Measurements from ENCODE around the gene CACNA1D. TPM values are rescaled to one million over a fixed set of nuclear protein-coding genes. Genes with fewer than 3 reads are reported as not detected.
A peak's percentile ranks its signal among the peaks of the same experiment; 100 is the strongest.

Gene CACNA1D
- total RNA-seq, 1 experiment from 2014 or later = not detected

DNA sequence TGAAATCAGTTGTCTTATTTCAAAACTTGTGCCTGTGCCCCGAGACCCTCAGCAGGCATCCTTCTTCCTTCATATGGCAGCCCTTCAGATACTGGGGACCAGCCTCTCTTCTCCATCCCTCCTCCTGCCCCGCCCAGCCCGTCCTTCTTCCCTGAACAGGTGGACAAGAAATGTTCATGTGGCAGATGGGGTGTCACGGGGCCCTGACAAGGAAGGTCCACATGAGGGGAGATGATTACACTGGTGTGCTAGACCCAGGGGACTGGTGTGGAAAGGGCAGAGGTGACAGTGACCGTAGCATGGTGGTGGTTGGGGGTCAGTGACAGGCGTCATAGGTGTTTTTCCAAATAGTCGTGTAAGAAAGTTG is 200.9 kb downstream of the CACNA1D start:
- Histone ChIP-seq H3K36me3 (no peaks in the 10 kb centered on the region), H3K4me1 (replicated peaks) (no peaks in the 10 kb centered on the region), H3K4me3 (no peak overlapping the region), H3K27ac (no peak overlapping the region), H3K9me3 (replicated peaks) (no peaks in the 10 kb centered on the region), H3K27me3 (replicated peaks) (no peaks in the 10 kb centered on the region)
- DNase-seq (ENCODE audit: low read depth in 1 of 2, low spot score in 2 of 2) = no peak

DNA sequence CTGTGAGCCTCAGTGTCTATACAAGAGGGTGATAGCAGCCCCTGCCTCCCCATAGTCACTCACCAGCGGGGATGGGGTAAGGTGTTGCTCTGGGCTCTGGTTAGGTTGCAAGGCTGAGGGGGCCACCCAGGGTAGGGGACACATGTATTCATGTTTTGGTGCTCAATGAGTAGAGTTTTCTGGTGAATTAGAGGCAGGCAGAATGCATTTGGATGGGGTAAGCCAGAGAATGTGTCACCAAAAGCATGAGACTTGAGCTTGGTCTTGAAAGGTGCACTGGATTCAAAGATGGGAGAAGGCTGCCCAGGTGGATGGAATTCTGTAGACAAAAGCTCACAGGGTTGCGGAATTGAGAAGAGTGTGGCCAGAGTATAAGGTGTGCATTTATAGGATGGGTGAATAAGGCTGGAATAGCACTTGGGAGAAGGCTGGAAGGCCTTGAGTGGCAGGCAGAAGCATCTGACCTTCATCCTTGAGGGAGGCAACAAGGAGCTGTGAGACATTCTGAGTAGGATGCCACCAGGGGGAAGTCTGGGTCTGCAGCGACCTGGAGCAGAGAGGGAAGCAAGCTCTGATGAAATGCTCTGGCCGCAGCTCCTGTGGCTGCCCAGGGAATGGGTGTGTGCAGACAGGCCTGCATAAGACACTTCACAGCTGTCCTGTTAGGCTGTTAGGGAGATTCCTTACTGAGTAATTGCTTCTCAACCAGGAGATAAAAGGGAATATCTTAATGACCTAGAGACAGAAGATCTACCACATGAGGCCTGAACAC is 202.2 kb downstream of the CACNA1D start:
- DNase-seq (ENCODE audit: low read depth in 1 of 2, low spot score in 2 of 2) = no peak
- Histone ChIP-seq H3K4me3 (no peak overlapping the region), H3K27me3 (replicated peaks) (no peaks in the 10 kb centered on the region), H3K4me1 (replicated peaks) (no peaks in the 10 kb centered on the region), H3K36me3 (no peaks in the 10 kb centered on the region), H3K9me3 (replicated peaks) (no peaks in the 10 kb centered on the region), H3K27ac (no peak overlapping the region)

DNA sequence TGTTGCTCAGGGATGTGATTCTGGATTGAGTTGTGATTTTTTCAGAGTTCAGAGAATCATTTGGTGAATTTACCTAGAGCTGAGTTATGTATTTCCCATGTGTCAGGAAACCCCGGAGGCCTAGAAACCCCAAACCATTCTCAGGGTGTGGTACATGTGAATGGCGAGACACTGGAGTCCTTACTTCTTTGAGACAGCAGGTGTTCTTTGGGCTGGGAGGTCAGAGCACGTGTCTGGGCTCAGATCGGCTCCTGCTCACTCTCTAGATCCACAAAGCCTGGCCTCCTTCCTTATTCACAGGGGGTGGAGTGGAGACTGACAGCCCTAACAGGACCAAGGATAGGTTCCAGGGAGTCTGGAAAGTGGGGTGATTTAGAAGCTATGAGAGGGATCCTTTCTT is 206.0 kb downstream of the CACNA1D start:
- no peak for DNase-seq (ENCODE audit: low read depth in 1 of 2, low spot score in 2 of 2)

DNA sequence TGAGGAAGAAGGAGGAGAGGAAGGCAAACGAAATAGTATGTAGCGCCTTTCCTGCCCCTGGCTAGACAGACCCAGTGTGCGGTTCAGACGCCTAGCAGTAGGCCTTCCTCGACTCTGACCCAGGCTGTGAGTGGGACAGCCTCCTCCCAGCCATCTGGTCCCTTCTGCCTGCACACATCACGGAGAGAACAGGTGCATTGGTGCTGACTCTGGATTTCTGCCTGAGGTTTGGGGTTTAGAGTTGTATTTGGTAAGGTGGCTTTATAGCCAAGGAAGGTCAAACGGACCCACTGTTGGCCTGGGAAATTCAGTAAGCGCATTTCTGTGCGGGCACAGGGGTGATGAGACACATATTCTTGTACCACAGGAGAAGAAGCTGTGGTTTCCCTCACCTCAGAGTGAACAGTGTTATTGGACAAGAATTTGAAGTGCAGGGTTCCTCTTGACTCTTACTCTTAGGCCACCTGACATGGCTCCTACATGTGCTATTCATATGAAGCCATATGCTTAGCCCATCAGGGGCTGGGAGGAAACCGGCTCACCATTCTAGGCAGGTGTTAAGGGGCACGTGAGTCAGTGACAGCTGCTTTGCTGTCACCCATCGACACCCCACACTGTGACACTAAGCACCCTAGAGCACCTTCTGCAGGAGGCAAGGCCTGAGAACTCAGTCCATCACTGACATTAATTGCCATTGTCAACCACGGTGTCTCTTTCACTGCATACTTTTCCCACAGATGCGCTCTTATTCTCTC is 208.5 kb downstream of the CACNA1D start:
- H3K4me1 ChIP-seq (replicated peaks) = no peaks in the 10 kb centered on the region
- no peak overlapping the region for H3K27ac ChIP-seq
- H3K36me3 ChIP-seq = no peaks in the 10 kb centered on the region
- no peaks in the 10 kb centered on the region for H3K9me3 ChIP-seq (replicated peaks)
- no peak for DNase-seq (ENCODE audit: low read depth in 1 of 2, low spot score in 2 of 2)
- H3K4me3 ChIP-seq = no peak overlapping the region
- no peaks in the 10 kb centered on the region for H3K27me3 ChIP-seq (replicated peaks)

More for the DNA sequence above, 206.0 kb downstream of the CACNA1D start:
- H3K4me3 ChIP-seq = no peak overlapping the region
- H3K4me1 ChIP-seq (replicated peaks) = no peaks in the 10 kb centered on the region
- H3K9me3 ChIP-seq (replicated peaks) = no peaks in the 10 kb centered on the region
- no peak overlapping the region for H3K27ac ChIP-seq
- no peaks in the 10 kb centered on the region for H3K27me3 ChIP-seq (replicated peaks)
- no peaks in the 10 kb centered on the region for H3K36me3 ChIP-seq

DNA sequence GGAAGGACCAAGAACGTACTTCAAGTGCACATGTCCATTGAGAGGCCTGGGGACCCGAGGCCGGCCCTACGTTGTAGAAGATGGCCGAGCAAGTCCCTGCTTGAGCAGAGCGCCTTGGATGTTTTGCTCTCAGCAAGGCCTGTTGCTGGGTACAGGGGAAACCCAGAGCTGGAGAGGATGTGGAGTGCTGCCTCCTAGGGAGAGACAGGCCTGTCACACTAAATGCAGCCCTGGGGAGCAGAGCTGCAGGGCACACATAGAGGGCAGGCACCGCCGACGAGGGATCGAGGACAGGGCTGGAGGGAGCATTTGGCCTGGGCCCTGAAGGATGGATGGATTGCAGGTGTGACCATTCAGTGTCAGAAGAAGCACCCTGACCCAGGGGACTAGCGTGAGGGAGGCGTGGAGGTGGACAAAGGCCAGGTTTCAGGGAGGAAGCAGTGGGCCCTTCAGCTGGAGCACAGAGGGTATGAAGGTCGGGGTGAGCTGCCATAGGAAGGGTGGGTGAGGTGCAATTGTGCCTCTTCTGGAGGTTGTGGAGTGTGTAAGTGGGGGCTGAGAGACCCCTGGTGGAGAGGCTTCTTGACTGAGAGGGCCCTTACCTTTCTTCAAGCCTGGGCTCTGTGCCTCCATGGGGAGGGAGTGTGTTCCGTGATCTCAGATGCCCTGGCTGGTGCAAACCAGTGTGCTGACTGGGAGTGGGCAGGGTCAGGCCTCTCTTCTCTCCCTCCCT is 209.4 kb downstream of the CACNA1D start:
- DNase-seq (ENCODE audit: low read depth in 1 of 2, low spot score in 2 of 2) = no peak
- no peak overlapping the region for H3K27ac ChIP-seq
- H3K27me3 ChIP-seq (replicated peaks) = no peaks in the 10 kb centered on the region
- no peaks in the 10 kb centered on the region for H3K9me3 ChIP-seq (replicated peaks)
- no peak overlapping the region for H3K4me3 ChIP-seq
- no peaks in the 10 kb centered on the region for H3K36me3 ChIP-seq
- no peaks in the 10 kb centered on the region for H3K4me1 ChIP-seq (replicated peaks)

DNA sequence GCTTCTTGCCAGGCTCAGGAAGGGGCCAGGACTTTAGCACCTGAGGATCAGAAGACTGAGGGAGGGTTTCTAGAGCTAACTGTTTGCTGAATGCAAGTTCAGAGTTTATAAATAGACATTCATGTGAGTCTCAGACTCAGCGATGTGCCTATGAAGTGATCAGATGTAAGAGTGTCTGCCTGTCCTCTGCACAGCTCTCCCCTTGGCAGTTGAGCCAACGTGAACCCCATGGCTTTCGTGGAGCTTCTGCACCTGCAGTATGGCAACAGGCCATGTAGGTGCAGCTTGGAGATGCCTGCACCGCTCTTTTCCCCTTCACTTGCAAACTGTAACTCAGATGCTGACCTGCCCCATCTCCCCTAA is 209.9 kb downstream of the CACNA1D start:
- Histone ChIP-seq H3K9me3 (replicated peaks) (no peaks in the 10 kb centered on the region), H3K4me1 (replicated peaks) (no peaks in the 10 kb centered on the region), H3K27ac (no peak overlapping the region), H3K4me3 (no peak overlapping the region), H3K27me3 (replicated peaks) (no peaks in the 10 kb centered on the region), H3K36me3 (no peaks in the 10 kb centered on the region)
- no peak for DNase-seq (ENCODE audit: low read depth in 1 of 2, low spot score in 2 of 2)

DNA sequence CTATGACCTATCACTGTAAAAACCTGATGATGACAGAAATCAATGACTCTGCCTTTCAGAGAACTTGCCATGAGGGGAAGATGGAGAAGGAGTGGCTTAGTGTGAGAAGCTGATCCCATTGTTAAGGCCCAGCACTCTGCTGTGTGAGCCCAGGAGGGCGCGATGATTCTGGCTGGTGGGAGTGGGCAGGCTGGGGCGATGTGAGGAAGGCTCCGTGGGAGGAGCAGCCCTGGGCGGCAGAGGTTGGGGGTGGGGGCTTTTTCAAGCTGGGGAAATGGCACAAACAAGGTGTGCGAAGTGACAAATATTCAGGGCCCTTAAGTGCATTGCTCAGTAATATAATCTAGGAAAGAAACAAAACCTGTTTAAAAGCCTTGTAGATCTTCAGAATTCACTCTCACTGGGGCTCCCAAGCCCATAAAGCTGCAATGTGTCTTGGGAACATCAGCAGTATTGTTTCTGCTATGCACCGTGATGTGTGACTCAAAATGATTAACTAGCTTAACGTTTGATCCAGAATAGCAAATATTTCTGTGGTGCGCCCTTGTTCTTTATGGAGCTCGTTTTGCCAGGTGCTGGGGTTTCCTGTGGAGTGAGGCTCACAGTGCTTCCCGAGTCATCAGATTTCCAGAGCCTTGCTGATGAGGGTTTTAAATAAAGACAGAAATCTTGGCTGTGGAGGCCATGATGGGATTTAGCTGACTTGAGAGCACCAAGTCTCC is 210.8 kb downstream of the CACNA1D start:
- Histone ChIP-seq H3K4me1 (replicated peaks) (no peaks in the 10 kb centered on the region), H3K27me3 (replicated peaks) (no peaks in the 10 kb centered on the region), H3K36me3 (no peaks in the 10 kb centered on the region), H3K9me3 (replicated peaks) (no peaks in the 10 kb centered on the region), H3K27ac (no peak overlapping the region), H3K4me3 (no peak overlapping the region)
- DNase-seq (ENCODE audit: low read depth in 1 of 2, low spot score in 2 of 2) = no peak

DNA sequence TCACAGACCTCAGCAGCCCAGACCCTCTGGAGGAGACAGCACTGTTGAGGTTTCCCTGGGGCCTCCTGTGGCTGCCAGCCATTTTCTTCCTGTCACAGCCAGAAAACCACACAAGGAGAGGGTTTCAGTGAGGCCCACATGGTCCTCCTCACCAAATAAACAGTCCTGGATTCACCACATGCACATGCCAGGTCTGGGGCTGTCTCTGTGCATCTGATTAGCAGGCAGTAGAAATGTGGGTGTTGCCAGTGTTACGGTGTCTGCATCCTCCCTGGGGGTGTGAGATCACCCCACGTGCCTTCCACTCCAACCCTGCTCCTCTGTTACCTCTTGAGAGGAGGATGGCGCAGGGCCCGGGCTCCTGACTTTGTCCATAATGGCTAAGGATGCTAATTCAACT is 211.4 kb downstream of the CACNA1D start:
- Histone ChIP-seq H3K4me1 (replicated peaks) (no peaks in the 10 kb centered on the region), H3K36me3 (no peaks in the 10 kb centered on the region), H3K27me3 (replicated peaks) (no peaks in the 10 kb centered on the region), H3K4me3 (no peak overlapping the region), H3K27ac (no peak overlapping the region), H3K9me3 (replicated peaks) (no peaks in the 10 kb centered on the region)
- no peak for DNase-seq (ENCODE audit: low read depth in 1 of 2, low spot score in 2 of 2)

DNA sequence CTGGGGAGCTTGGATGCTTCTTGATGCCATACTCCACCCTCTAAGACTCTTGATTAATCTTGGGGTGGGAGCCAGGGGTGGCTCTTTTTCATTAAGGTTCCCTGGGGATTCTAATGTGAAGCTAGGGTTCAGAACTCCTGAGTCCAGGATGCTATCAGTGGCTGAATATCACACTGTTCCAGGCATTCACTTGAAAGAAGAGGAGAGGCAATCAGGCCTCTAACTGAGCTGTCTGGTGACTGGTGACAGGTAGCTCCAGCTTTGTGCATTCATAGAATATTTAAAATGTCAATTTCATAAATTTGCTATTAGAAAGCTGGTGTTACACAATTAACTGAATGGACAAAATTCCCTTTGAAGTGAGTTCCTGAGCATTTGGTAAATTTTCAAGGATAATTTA is 212.8 kb downstream of the CACNA1D start:
- no peaks in the 10 kb centered on the region for H3K4me1 ChIP-seq (replicated peaks)
- no peaks in the 10 kb centered on the region for H3K27me3 ChIP-seq (replicated peaks)
- H3K9me3 ChIP-seq (replicated peaks) = no peaks in the 10 kb centered on the region
- no peak overlapping the region for H3K4me3 ChIP-seq
- no peak for DNase-seq (ENCODE audit: low read depth in 1 of 2, low spot score in 2 of 2)
- H3K27ac ChIP-seq = no peak overlapping the region
- no peaks in the 10 kb centered on the region for H3K36me3 ChIP-seq

DNA sequence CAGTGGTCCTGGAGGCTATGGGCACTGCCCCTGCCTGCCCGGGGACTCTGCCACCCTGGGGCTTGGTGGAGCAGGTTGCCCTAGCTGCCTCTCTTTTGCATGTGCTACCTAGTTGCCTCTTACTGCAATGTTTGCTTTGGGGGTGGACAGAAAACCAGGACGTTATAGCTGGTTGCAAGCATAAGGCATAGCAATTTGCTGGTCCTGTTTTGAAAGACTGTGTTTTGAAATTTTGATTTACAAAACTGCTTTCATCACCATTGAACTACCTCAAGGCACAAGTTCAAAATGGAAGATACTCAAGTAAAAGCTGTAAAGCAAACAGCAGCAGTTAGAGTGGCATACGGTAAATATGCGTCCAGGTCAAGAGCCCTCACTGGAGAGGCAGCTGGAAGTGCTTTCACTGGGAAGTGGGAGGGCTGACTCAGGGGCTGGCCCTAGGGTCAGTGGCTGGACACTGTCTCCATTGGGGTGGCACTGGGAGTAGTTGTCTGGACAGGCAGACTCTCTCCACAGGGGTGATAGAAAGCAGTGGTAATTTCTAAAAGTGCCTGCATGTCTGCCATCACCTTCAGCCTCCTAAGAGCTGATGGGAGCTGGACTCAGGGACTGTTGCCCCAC is 213.7 kb downstream of the CACNA1D start:
- no peaks in the 10 kb centered on the region for H3K27me3 ChIP-seq (replicated peaks)
- DNase-seq (ENCODE audit: low read depth in 1 of 2, low spot score in 2 of 2) = no peak
- H3K4me3 ChIP-seq = no peak overlapping the region
- H3K36me3 ChIP-seq = no peaks in the 10 kb centered on the region
- no peaks in the 10 kb centered on the region for H3K4me1 ChIP-seq (replicated peaks)
- no peak overlapping the region for H3K27ac ChIP-seq
- H3K9me3 ChIP-seq (replicated peaks) = no peaks in the 10 kb centered on the region

DNA sequence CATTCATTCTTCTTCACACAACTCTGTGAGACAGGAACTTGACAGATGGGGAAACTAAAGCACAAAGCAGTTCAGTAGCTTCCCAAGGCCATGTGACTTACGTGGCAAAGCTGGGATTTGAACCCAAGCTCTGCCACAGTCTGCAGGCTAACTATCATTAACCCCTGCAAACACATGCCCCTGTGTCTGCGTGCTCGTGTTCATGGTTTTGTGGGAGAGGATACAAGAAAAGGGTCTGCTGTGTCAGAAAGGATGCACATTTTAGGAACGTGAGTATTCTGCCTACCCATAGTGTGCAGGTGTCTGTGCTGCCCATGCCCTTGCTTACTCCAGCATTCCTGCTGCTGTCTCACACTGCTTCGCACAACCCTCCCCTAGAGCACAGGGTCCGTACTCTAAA is 214.8 kb downstream of the CACNA1D start:
- DNase-seq (ENCODE audit: low read depth in 1 of 2, low spot score in 2 of 2) = no peak

DNA sequence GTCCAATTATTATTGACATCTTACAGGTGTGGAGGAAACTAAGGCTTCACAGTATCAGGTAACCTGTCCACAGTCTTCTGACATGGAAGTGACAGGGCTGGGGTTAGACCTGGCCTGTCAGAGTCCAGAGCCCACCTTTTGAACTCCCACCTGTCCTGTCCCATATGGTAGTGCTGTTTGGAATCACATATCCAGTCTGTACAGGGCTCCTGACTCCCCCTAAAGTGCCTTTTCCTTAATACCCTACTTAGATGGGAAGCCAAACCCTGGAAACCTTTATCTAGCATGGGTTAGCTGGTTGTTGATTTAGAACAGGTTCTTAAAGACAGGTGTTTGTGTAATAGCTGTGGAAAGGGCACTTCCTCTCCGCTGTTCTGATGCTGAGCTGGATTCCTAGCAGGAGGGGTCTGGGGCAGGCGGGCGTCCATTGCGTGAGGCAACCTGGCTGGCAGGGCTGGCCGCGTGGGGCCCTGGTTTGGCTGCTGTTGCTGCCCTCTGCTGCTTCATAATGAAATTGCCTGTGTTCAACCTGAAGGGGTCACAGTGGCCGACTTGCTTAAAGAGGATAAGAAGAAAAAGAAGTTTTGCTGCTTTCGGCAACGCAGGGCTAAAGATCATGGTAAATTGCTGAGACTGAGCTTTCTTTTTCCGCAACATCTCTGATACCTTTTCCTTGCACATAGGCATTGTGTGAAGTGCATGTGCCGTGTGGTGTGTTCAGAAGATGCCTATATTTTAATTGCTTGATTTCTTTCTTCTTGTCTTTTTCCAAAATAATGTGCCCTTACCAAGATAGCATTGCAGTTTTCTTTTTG is 215.7 kb downstream of the CACNA1D start:
- Histone ChIP-seq H3K4me1 (replicated peaks) (no peaks in the 10 kb centered on the region), H3K27me3 (replicated peaks) (no peaks in the 10 kb centered on the region), H3K9me3 (replicated peaks) (no peaks in the 10 kb centered on the region), H3K27ac (no peak overlapping the region), H3K4me3 (no peak overlapping the region), H3K36me3 (no peaks in the 10 kb centered on the region)
- DNase-seq (ENCODE audit: low read depth in 1 of 2, low spot score in 2 of 2) = peak; percentile 38 to 55

More for the DNA sequence above, 214.8 kb downstream of the CACNA1D start:
- Histone ChIP-seq H3K9me3 (replicated peaks) (no peaks in the 10 kb centered on the region), H3K4me1 (replicated peaks) (no peaks in the 10 kb centered on the region), H3K4me3 (no peak overlapping the region), H3K27me3 (replicated peaks) (no peaks in the 10 kb centered on the region), H3K27ac (no peak overlapping the region), H3K36me3 (no peaks in the 10 kb centered on the region)

DNA sequence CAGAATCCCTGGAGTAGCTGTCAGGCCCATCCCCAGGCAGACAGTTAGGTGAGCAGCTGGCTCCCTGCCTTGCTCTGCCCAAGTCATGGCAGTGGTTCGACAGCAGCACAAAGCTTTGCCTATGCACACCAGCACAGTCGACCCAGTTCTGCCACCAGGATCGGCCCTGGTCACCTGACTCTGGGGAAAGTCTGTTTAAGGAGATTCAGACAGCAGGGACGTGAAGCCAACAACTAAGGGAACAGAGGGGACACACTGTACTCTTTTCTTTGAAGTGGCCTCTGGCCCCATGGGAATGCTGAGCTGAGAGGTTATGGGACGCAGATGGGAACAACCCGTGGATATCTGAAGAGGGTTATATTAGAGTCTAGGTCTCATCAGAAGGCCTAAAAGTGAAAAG is 217.0 kb downstream of the CACNA1D start:
- Histone ChIP-seq H3K27me3 (replicated peaks) (no peaks in the 10 kb centered on the region), H3K4me1 (replicated peaks) (no peaks in the 10 kb centered on the region), H3K9me3 (replicated peaks) (no peaks in the 10 kb centered on the region), H3K4me3 (no peak overlapping the region), H3K27ac (no peak overlapping the region), H3K36me3 (no peaks in the 10 kb centered on the region)
- DNase-seq (ENCODE audit: low read depth in 1 of 2, low spot score in 2 of 2) = peak in 1 of 2 experiments; percentile 16
